Caki2 (cell line): ENCODE data around the gene BABAM2. TPM values are rescaled to one million over a fixed set of nuclear protein-coding genes. Genes with fewer than 3 reads are reported as not detected.
"Not testable (repeated sequence)": the region's sequence is repeated elsewhere in the genome, so short reads cannot be mapped to it uniquely, and the experiment has no call there.

ENCODE experiments used
- DNase-seq: peaks from one replicate; pipeline ENCODE4 v3.0.0-alpha.2; 2015; ENCODE audit warnings: low read depth
- in situ Hi-C: cut with HindIII; loops from 2 replicates; pipeline ENCODE4 v1.10.0; 2016; ENCODE audit warnings: low sequenced_read_pairs, low pct_unique_long_range_greater_than_20kb, mixed read lengths
- total RNA-seq: library from RNA; depleted of rRNA; stranded (reverse); fragments of >200 nt; shearing (Covaris generic); gene quantifications from 2 replicates; pipeline ENCODE4 v1.2.3, GENCODE V29; 2014; ENCODE audit warnings: low replicate concordance

Gene BABAM2
- total RNA-seq, 1 experiment from 2014 or later = 47.4 TPM

DNA sequence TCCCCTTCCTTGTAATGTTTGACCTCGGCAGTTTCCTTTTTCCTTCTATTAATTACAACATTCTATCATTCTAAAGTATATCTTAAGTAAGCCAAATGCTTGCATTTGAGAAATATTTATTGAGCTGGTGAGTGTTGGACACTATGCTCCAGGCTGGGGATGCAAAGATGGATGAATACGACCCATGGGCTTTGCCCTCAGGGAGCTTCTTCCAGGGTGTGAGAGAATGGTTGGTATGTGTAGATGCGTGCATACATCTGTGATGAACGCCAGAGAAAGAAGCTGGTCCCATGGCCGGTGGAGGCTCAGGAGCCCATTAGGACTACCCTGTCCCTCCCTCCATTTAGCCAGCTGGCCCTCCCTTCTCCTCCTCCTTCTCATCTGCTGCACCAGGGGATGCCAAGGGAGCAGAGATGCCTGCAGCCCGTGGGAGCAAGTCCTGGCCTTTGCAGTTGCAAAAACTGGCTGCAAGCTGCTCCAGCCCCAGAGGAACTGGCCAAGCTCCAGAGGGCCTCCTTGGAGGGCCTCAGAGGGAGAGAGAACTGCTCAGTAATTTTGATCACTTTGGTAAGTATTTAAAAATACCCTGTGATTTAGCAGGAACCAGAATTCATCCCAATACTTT, 436.5 kb downstream of the BABAM2 start:
- no peak for DNase-seq
- in situ Hi-C loops = no loop called here

GRCh38 chr2:28327581-28327955, 437.0 kb downstream of the BABAM2 start:
- in situ Hi-C loops = no loop called here
- DNase-seq = no peak

- in situ Hi-C loops = no loop called here
Measured at GRCh38 chr2:28327956-28328922, 437.7 kb downstream of the BABAM2 start.

DNA sequence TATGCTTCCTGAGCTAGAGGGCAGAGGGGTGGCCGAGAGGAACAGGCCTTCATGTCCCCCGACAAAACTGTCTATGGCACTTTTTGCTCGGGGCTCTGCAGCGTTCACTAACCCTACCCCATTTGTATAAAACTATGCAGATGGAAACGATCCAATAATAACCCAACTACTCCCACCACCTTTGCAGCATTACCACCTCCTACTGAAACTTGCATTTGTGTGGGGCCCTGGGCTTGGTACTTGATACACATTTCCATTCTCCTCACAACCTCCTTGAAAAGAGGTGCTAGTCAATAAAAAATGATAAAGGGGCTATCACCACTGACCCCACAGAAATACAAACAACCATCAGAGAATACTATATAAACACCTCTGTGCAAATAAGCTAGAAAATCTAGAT, 438.7 kb downstream of the BABAM2 start:
- in situ Hi-C loops = no loop called here
- no peak for DNase-seq

More at GRCh38 chr2:28327956-28328922, 437.7 kb downstream of the BABAM2 start:
- DNase-seq = no peak

GRCh38 chr2:28330722-28331121, 440.2 kb downstream of the BABAM2 start:
- DNase-seq, in situ Hi-C loops: not testable (repeated sequence)

- DNase-seq, in situ Hi-C loops: not testable (repeated sequence)
Measured at GRCh38 chr2:28331797-28332196, 441.3 kb downstream of the BABAM2 start.

GRCh38 chr2:28332696-28333095, 442.2 kb downstream of the BABAM2 start:
- no peak for DNase-seq
- in situ Hi-C loops = no loop called here

GRCh38 chr2:28333606-28334526, 443.3 kb downstream of the BABAM2 start:
- DNase-seq = no peak
- in situ Hi-C loops = no loop called here

GRCh38 chr2:28334527-28334894, 444.0 kb downstream of the BABAM2 start:
- in situ Hi-C loops = no loop called here
- DNase-seq = no peak

GRCh38 chr2:28335265-28335664, 444.7 kb downstream of the BABAM2 start:
- in situ Hi-C loops, DNase-seq: not testable (repeated sequence)

DNA sequence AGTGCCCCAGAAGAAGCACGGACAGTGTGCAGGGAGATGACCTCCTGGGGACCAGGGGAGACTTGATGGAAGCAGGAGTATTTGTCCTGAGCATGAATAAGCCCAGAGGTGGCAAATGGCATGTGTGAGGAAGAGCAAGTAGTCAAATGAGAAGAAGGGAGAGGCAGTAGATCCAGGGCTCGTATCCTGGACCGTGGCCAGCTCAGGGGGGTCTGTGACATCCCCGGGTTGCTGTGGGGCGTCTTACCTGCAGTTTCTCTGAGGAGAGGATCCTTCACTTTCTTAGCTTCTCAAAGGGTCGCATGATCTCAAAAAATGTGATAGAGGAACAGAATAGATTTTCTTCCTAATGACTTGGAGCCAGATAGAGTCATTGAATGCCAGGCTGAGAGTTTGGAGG, 445.1 kb downstream of the BABAM2 start:
- in situ Hi-C loops = no loop called here
- no peak for DNase-seq

GRCh38 chr2:28336264-28336980, 445.9 kb downstream of the BABAM2 start:
- no peak for DNase-seq
- in situ Hi-C loops = no loop called here

DNA sequence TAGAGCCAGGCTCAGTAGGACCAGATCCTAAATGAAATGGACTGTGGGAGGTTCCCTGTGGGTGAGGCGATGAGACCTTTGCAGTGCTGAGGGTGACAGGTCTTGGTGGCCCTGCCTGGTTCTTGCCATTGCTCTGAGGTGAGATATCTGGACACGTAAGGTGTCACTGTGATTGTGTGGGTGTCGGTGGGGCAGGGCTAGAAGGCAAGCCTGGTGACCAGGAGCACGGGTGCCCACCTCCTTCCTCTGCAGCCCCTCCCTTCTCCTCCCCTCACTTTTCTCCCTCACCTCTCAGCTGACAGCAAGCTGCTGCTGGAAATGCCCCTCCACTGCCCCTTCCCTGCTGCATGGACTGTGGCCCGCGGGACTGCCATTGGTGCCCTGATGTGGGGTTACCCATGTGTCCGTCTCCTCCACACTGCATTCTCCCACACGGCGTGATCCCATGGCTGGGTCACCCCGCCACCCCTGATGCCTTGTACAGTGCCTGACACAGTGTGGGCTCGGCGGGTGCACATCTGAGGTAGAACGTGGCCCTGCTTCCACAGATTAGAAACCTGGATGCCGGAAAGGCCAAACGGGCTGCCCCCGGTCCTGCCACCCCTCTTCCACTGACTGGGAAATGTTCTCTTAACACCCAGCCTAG, 446.6 kb downstream of the BABAM2 start:
- no peak for DNase-seq
- in situ Hi-C loops = no loop called here

DNA sequence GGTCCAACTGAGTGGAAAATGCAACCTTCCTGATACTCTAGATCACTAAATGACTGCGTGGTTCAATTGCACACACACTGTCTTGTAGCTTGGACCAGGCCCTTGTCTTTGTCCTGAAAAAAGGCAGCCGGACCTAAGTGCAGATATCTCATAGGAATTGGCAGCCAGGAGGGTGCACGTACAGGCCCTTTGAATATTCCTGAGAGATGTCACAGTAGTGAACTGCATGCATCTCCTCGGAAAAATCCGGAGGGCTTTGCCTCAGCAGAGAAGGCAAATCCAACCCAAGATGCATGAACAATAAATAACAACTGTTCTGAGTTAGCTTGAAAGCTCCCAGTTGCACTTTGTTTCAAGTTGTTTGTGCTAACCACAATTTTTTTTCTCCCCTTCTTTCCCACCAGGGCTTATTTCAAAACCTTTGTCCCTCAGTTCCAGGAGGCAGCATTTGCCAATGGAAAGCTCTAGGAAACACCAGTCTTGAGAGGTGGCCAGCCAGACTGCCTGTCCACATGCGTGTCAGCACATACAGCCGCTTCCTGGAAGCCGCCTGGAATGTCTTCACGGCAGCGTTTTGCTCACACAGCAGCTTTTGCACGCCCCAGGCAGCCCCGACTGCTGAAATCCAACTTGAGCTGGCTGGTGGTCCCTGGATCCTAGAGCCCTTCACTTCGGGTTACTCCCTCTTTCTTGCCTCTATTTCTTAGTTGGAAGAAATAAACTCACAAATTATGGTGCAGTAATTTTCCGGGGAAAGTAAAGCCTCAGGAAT, 447.7 kb downstream of the BABAM2 start:
- DNase-seq = no peak
- in situ Hi-C loops = no loop called here

GRCh38 chr2:28338831-28339321, 448.3 kb downstream of the BABAM2 start:
- in situ Hi-C loops = no loop called here
- DNase-seq = no peak

GRCh38 chr2:28339516-28340175, 449.1 kb downstream of the BABAM2 start:
- DNase-seq = no peak
- in situ Hi-C loops = no loop called here
